Fibroblast of skin of left quadriceps (primary cell): ENCODE measurements around the gene DRAXIN.
"Not testable (repeated sequence)": the region's sequence is repeated elsewhere in the genome, so short reads cannot be mapped to it uniquely, and the experiment has no call there.

Source experiments
- DNase-seq, 2 experiments: peaks; one replicate each; pipeline ENCODE4 v3.0.0-alpha.2; 2013; ENCODE audit warnings: low read depth in 2 of 2

DRAXIN gene

DNA sequence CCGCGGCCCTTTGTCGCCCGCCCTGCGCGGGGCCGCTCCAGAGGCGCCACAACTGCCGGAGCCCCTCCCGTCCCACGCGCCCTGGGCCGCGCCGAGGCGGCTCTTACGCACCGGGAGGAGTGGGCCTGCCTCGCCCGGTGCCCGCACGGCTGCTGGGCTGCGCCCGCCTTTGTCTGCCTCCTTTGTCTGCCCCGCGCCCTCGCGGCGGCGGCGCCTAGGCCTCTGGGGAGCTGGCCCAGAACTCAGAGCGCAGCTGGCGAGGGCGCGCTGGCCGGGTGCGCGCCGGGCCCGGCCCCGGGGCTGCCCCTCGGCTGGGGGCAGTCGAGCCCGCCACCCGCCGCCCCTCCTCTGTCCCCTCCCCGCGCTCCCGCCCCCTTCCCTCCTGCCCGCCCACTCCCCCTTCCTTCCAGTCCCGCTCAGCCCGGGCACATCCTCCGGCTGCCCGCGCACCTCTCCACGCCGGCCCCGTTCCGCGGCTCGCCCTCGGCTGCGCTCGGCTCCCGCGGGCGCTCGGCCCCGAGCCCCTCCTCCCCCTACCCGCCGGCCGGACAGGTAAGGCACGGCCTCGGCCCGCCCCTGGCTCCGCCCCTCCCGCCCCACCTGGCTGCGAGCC is at the start of gene DRAXIN:
Gene DRAXIN (plus strand): TSS at position 409 of the 613 bp plus-strand sequence. CDS start 14,549 bp downstream, outside the sequence.
- DNase-seq = no peak

DNA sequence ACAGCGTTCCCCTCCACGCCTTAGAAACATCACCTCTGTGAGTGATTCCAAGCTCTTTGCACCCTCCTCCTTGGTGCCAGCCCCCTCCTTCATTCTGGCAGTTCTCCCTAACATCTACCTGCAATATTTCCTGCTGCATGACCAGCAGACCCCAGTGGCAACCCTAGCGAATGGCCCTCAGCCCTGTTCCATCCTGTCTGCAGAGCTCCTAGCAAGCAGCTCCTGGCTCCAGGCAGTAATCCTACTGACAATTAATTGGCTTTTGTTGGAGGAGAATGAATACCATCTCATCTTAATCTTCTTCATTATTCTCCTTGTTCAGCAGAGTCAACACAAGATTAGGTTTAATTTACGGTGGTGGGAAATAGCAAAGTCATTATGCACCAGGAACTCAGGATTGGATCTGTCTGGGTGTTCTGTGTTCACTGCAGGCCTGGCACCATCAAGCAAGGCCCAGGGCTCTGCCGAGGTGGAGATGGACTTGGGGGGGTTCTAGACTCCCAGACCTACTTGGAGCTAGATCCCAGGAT is 49.7 kb upstream of the DRAXIN start:
- no peak for DNase-seq

- not testable (repeated sequence) for DNase-seq
Measured at GRCh38 chr1:11642418-11643017, 49.0 kb upstream of the DRAXIN start.

DNA sequence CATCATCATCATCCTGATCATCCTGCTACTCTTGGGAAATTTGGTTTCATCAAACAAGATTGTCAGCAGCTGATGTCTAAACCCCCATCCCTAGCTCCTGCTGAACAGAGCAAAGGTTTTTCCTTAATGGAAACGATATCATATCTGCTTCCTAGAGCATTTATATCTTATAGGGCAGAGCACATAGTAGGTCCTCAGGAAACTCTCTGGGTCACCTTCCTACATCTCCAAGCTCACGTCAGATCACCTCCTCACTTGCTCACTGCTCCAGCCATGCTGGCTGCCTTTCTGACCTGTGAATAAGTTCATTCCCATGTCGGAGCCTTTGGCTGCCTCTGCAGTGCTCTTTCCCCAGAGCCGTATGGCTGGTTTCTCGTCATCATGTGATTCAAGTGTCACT is 47.7 kb upstream of the DRAXIN start:
- no peak for DNase-seq

DNA sequence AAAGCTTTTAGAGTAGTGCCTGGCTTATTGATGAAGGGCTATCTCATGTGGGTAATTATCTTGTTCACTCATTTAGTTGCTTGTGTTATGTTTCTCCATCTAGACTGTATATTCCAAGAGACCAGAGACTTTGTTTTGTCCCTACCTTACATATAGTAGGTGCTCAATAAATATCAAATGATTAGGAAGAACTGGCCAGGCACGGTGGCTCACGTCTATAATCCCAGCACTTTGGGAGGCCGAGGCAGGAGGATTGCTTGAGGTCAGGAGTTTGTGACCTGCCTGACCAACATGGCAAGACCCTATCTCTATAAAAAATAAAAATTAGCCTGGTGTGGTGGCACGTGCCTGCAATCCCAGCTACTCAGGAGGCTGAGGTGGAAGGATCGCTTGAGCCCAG is 46.2 kb upstream of the DRAXIN start:
- DNase-seq = no peak

GRCh38 chr1:11645670-11646265 is 45.7 kb upstream of the DRAXIN start:
- DNase-seq = peak in 1 of 2 experiments; percentile 26

DNA sequence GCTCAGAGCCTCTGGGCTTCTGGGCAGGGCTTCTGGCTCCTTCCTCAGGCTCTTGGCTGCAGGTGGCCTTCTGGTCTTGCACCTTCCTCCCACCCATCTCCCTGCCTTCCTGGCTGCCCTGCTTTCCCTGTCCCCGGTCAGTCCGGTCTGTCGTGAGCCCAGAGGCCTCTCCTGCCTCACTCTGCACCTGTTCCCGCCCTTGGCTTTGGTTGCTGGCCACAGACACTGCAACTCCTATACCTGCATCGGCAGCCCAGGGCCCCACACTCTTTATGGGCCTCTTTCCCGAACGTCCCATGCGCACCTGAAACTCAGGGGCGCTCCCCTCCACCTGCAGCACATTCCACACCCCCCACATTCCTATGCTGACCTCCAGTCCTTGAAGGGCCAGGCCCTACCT is 45.2 kb upstream of the DRAXIN start:
- DNase-seq = no peak

DNA sequence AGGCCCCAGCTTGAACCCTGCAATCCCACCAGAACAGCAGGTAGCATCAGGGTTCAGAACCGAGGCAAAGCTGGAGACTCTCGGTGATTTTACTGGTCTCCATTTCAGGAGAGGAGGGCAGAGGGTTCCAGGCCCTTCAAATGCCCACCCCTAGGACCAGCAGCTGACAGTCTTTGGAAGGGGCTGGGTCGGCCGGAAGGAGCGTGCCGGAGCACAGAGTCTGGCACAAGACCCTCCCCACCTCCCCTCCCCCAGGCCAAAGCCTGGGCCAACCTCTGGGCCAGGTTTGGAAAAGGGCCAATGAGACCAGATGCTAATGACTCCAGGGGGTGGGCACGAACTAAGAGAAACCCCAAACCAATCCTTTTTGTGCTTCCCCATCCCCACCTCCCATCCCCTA is 44.2 kb upstream of the DRAXIN start:
- no peak for DNase-seq

DNA sequence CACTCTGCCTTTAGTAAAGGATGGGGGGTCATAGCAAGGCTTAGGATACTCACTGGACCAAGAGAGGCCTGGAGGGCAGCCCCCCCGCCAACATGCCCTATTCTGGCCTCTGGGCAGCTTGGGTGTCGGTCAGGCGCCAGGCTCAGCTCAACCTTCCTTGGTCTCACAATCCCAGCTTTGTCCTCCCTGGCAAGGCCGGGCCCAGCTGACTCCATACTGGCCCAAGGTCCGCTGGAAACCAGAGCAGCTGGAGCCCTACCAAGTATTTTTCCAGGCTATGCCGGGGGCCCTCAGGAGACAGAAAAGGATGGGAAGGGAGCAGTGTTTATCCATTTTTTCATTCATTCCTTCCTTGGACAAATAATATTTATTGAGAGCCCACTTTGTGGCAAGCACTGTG is 43.5 kb upstream of the DRAXIN start:
- DNase-seq = no peak

GRCh38 chr1:11648732-11649158 is 42.8 kb upstream of the DRAXIN start:
- DNase-seq = no peak

DNA sequence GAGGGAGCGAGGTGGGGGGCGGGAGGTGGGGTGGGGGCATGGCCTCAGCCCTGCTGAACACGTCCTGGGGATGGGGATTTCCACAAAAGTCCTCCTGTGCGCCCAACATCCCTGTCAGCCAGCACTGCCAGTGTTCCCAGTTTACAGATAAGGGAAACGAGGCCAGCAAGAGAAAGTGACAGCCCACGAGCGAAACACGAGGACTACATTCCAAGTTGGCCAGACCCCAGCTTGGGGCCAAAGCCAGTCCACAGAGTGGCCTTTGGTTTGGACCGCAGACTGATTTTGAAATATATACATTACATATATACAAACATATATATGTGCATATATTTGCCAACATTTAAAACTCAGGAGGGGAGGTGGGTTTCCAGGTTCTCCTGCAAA is 42.3 kb upstream of the DRAXIN start:
- no peak for DNase-seq

- DNase-seq = no peak
Measured at GRCh38 chr1:11649624-11650330, 41.7 kb upstream of the DRAXIN start.

DNA sequence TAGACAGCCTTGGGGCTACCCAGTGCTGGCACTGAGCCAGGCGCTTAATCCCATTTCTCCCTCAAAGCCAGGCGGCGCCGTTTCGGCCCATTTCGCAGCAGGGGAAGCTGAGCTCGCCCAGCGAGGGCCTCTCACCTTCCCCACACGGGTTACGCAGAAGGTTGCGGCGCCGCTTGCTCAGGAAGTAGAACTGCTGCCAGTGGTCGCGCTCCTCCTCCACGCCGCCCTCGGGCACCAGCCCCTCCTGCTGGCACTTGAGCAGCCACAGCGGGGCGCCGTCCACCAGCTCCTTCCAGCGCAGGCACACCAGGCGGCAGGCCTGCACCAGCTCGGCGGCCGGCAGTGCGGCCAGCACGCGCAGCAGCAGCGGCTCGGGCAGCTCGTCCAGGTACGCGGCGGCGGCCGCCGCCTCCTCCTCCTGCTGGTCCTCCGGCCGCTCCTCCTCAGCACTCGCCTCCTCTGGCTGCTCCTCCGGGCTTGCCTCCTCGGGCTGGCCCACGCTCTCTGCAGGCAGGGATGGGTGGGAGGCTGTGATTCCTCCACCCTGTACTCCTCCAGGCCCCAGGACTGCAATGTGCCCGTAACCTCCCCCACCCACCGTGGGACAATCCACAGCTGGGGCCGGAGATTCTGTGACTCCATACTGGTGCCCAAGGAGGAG is 41.0 kb upstream of the DRAXIN start:
- no peak for DNase-seq

- no peak for DNase-seq
Measured at GRCh38 chr1:11651017-11651416, 40.5 kb upstream of the DRAXIN start.

DNA sequence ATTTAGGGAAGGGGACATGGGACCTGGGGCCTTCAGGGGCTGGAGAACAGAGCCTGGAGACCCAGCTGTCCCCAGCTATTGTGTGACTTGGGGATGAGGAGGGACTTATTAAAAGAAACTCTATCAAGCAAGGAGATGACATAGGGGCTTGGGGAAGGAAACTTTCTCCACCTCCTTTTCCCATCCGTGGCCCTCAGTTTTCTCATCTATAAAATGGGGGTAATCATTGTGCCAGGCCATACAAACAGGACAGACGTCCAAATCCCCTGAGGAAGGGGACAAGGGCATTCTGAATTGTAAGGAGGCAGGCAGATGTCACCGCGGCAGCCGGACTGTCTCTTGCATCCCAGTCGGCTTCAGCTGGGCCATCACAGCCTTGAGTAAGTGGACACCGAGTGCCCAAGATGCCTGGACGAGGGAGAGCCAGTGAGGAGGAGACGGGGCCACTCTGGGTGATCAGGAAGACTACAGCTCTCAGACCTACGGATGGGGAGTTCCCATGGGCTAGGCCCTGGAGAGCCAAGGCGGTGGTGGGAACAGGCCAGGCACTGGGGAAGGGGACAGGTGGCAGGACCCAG is 39.2 kb upstream of the DRAXIN start:
- DNase-seq = no peak

- DNase-seq = no peak
Measured at GRCh38 chr1:11653101-11653860, 38.2 kb upstream of the DRAXIN start.

GRCh38 chr1:11653861-11654136 is 37.7 kb upstream of the DRAXIN start:
- no peak for DNase-seq

- DNase-seq = no peak
Measured at GRCh38 chr1:11654137-11654938, 37.2 kb upstream of the DRAXIN start, which contains the start of the genes FBXO2 and FBXO44. TSS of gene FBXO2 (minus strand) at chr1:11654429. CDS start at chr1:11654340, 89 bp downstream. TSS of gene FBXO44 (plus strand) at chr1:11654877. CDS start at chr1:11655836, 959 bp downstream.

GRCh38 chr1:11654939-11655808 is 36.3 kb upstream of the DRAXIN start:
- DNase-seq = no peak
